ENCODE data around the gene TRPC4. TPM values are rescaled to one million over a fixed set of nuclear protein-coding genes. Genes with fewer than 3 reads are reported as not detected.

Gene TRPC4
- total RNA-seq, 1 experiment from 2014 or later = not detected

DNA sequence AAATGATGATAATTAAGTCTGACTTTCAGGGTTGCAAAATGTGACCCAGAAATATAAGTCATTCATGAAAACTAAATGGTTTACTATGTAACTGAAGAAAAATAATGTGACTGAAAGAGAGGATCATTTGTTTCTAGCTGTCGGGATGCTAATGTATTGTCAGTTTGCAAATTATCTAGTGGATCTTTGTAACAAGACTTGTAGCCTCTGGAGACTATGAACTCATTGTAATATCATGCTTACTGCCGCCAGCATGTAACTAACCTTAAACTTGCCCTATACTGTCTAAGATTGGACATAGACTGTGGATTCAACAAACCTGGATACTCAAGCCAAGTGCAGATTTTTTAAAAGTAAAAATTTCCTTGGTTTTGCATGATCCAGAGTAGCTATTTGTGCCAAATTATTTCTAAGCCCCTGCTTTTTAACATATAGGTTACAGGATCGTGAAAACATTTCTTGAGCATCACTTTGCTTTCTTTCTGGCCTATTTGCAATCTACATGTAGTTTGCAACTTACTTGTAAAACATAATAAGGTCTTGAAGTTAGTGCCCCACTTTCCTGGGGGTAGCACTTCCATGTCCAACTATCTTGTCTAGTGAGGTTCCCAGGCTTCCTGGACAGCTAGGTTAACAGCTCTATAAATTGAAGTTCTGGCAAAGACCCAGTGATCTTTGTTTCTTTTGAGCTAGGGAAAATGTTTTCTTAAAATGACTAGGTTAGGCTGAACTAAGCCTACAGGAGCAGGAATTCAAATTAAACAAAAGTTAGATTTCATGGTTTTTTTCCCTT is 267.7 kb downstream of the TRPC4 start:
- Mint-ChIP-seq H3K4me3 (ENCODE audit: unreplicated experiment) (no peak overlapping the region), H3K9me3 (ENCODE audit: unreplicated experiment) (no peaks in the 10 kb centered on the region), H3K4me1 (ENCODE audit: insufficient read depth, unreplicated experiment) (no peaks in the 10 kb centered on the region), H3K27ac (ENCODE audit: low read depth, unreplicated experiment) (no peak overlapping the region), H3K27me3 (ENCODE audit: insufficient read depth, unreplicated experiment) (no peaks in the 10 kb centered on the region), H3K36me3 (ENCODE audit: insufficient read depth, unreplicated experiment) (no peaks in the 10 kb centered on the region)
- TF ChIP-seq, protein P1, sequence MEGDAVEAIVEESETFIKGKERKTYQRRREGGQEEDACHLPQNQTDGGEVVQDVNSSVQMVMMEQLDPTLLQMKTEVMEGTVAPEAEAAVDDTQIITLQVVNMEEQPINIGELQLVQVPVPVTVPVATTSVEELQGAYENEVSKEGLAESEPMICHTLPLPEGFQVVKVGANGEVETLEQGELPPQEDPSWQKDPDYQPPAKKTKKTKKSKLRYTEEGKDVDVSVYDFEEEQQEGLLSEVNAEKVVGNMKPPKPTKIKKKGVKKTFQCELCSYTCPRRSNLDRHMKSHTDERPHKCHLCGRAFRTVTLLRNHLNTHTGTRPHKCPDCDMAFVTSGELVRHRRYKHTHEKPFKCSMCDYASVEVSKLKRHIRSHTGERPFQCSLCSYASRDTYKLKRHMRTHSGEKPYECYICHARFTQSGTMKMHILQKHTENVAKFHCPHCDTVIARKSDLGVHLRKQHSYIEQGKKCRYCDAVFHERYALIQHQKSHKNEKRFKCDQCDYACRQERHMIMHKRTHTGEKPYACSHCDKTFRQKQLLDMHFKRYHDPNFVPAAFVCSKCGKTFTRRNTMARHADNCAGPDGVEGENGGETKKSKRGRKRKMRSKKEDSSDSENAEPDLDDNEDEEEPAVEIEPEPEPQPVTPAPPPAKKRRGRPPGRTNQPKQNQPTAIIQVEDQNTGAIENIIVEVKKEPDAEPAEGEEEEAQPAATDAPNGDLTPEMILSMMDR (IDR thresholded peaks at IDR 0.05; ENCODE audit: unreplicated experiment) = no peak
- no peak for DNase-seq (ENCODE audit: unreplicated experiment)
- BruUV-seq (replicated peaks) = no TSS peak
- intact Hi-C loops (cut with micrococcal nuclease) = loop anchor here (1.0 kb wide), 2 partner anchors 493 to 528 kb away; no protein-coding TSS in a partner anchor
- POLR2A ChIA-PET = no interaction called here
- CTCF ChIA-PET = interaction anchor here (0.6 to 11.5 kb wide), 12 partner anchors 18 to 1267 kb away, joined by 3 to 103 read pairs (median 4); partner anchors contain the start of gene CSNK1A1L

DNA sequence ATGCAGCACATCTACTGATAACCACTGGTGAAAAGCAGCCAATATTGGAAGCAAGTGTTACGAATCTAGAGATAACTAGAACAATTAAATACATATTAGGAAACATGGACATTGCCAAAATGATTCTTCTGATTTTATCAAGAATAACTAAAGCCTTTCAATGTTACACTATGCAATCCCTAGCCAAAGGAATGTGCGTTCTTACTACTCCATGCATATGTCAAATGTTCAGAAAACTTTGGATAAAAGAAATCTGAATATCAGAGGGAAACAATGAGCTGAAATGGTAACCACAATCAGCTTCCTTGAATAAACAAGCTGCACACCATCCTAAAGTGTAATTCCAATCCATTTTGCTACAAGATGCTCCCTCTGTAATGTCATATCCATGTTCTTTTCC is 270.1 kb downstream of the TRPC4 start:
- no TSS peak for BruUV-seq (replicated peaks)
- no peak for DNase-seq (ENCODE audit: unreplicated experiment)
- H3K27me3 Mint-ChIP-seq (ENCODE audit: insufficient read depth, unreplicated experiment) = no peaks in the 10 kb centered on the region
- TF ChIP-seq, protein P1 (IDR thresholded peaks at IDR 0.05; ENCODE audit: unreplicated experiment) = no peak
- H3K9me3 Mint-ChIP-seq (ENCODE audit: unreplicated experiment) = no peaks in the 10 kb centered on the region
- H3K4me3 Mint-ChIP-seq (ENCODE audit: unreplicated experiment) = no peak overlapping the region
- ChIA-PET CTCF (interaction anchor here (0.5 to 11.5 kb wide), 4 partner anchors 230 to 530 kb away, joined by 3 to 103 read pairs (median 4); partner anchors contain the start of gene CSNK1A1L), POLR2A (no interaction called here)
- H3K36me3 Mint-ChIP-seq (ENCODE audit: insufficient read depth, unreplicated experiment) = no peaks in the 10 kb centered on the region
- H3K27ac Mint-ChIP-seq (ENCODE audit: low read depth, unreplicated experiment) = no peak overlapping the region
- peaks cover 5% of the 10 kb centered on the region for H3K4me1 Mint-ChIP-seq (ENCODE audit: insufficient read depth, unreplicated experiment)
- intact Hi-C loops (cut with micrococcal nuclease) = loop anchor here (10.0 kb wide), 1 partner anchor 155 kb away; no protein-coding TSS in a partner anchor

DNA sequence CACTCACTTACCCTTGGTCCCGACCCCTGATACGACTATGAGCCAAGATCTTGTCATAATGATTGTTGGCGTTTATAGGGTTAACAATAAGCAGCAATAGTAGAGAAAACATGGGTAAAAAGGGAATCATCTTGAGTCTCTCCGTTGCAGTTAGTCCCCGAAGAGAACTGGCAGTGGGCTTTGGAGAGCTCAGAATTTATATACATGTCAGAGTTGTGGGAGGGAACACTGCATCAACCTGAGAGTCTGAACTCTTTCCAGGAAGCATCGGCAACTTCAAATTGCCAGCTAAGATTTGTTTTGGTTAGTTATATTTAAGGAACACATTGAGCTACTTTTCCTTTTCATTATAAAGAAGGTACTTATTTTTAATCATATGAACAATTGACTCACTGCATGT is 271.0 kb downstream of the TRPC4 start, which contains the start of gene POSTN:
TSS of gene POSTN (minus strand) at position 172 of the 400 bp plus-strand sequence. CDS start at position 130, 42 bp downstream.
- Mint-ChIP-seq H3K36me3 (ENCODE audit: insufficient read depth, unreplicated experiment) (no peaks in the 10 kb centered on the region), H3K27ac (ENCODE audit: low read depth, unreplicated experiment) (no peak within 1 kb of the TSS), H3K4me3 (ENCODE audit: unreplicated experiment) (peak within 1 kb of the TSS; percentile 43), H3K4me1 (ENCODE audit: insufficient read depth, unreplicated experiment) (peaks cover 5% of the 10 kb centered on the region), H3K9me3 (ENCODE audit: unreplicated experiment) (no peaks in the 10 kb centered on the region), H3K27me3 (ENCODE audit: insufficient read depth, unreplicated experiment) (no peaks in the 10 kb centered on the region)
- DNase-seq (ENCODE audit: unreplicated experiment) = no peak
- CTCF ChIA-PET = interaction anchor here (1.6 to 11.5 kb wide), 2 partner anchors 489 to 529 kb away, joined by 5 to 103 read pairs; partner anchors contain the start of gene CSNK1A1L
- intact Hi-C loops (cut with micrococcal nuclease) = loop anchor here (10.0 kb wide), 1 partner anchor 154 kb away; no protein-coding TSS in a partner anchor
- TF ChIP-seq, protein P1 (IDR thresholded peaks at IDR 0.05; ENCODE audit: unreplicated experiment) = no peak
- POLR2A ChIA-PET = interaction anchor here (0.6 to 0.9 kb wide), 3 partner anchors 58 to 426 kb away, joined by 3 read pairs; no protein-coding TSS in a partner anchor
- no TSS peak for BruUV-seq (replicated peaks)

DNA sequence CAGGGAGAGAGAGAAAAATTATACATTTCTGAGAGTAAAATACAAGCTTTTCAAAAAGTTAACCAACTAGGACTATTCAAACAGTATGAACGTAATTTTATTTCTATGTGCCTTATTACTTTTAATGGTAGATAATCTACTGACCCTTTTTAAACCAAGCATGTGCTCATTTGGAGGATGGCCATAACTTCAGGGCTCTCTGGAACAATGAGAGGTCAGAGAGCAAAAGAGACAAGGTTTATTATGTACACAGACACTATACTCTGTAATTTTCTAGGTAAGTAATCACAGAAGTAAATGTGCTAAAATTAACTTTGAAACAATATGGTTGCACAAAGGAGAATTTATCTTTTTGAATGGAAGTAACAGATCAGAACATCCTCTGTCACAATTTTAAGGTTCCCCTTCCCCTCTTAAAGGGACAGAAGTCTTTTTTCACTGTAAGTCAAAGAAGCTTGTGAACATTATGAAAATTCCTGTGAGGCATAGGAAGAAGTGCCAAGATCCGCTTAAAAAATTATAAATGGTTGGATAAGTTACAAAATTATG is 272.0 kb downstream of the TRPC4 start:
- BruUV-seq (replicated peaks) = no TSS peak
- H3K27me3 Mint-ChIP-seq (ENCODE audit: insufficient read depth, unreplicated experiment) = no peaks in the 10 kb centered on the region
- CTCF ChIA-PET = interaction anchor here (11.5 kb wide), 1 partner anchor 488 kb away, joined by 103 read pairs; the partner anchor contains the start of gene CSNK1A1L
- POLR2A ChIA-PET = interaction anchor here (0.5 to 0.7 kb wide), 2 partner anchors 30 to 409 kb away, joined by 3 read pairs; no protein-coding TSS in a partner anchor
- no peak overlapping the region for H3K27ac Mint-ChIP-seq (ENCODE audit: low read depth, unreplicated experiment)
- DNase-seq (ENCODE audit: unreplicated experiment) = no peak
- TF ChIP-seq, protein P1 (IDR thresholded peaks at IDR 0.05; ENCODE audit: unreplicated experiment) = no peak
- peaks cover 5% of the 10 kb centered on the region for H3K4me1 Mint-ChIP-seq (ENCODE audit: insufficient read depth, unreplicated experiment)
- intact Hi-C loops (cut with micrococcal nuclease) = loop anchor here (10.0 kb wide), 1 partner anchor 153 kb away; no protein-coding TSS in a partner anchor
- H3K36me3 Mint-ChIP-seq (ENCODE audit: insufficient read depth, unreplicated experiment) = no peaks in the 10 kb centered on the region
- H3K9me3 Mint-ChIP-seq (ENCODE audit: unreplicated experiment) = no peaks in the 10 kb centered on the region
- H3K4me3 Mint-ChIP-seq (ENCODE audit: unreplicated experiment) = peak overlapping the region; percentile 43
